NCI-H526 (cell line): ENCODE results near the gene SCN1B.
"Not testable (repeated sequence)": the region's sequence is repeated elsewhere in the genome, so short reads cannot be mapped to it uniquely, and the experiment has no call there.

Source experiments
- DNase-seq, 2 experiments: peaks; one replicate each; lab custom pipeline; 2025; lab: John Stamatoyannopoulos, UW

SCN1B gene

DNA sequence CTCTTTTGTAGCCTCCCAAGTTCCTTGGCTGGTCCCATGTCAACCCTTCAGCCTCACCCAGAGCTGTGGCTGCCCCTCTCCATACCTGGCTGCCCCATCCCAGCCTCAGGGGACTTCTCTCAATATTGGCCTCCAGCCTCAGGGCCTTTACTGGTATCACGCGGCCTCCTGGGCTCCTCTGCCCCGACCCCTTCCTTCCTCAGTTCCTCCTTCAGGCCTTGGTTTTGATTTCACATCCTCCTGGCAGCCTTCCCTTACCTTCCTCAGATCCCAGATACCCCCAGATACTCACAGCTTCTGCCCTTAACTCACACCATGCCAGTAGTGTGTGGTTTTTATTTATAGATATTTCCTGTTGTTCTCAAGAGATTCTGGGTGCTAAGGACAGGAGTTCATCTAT lies 12.8 kb upstream of the SCN1B start:
- no peak for DNase-seq

DNA sequence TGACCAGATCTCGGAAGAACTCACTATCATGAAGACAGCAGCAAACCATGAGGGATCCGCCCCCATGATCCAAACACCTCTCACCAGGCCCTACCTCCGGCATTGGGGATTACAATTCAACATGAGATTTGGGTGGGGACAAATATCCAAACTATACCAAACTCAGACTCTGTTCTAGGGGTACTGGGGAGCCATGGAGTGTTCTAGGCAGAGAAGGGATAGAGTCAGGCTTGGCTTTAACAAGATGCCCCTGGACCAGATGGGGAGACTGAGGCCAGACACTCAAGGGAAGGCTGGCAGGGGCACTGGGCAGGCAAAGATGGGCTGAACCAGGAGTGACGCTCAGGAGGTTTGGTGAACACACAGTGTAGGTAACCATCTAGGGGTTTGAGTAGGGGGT lies 11.9 kb upstream of the SCN1B start:
- no peak for DNase-seq

DNA sequence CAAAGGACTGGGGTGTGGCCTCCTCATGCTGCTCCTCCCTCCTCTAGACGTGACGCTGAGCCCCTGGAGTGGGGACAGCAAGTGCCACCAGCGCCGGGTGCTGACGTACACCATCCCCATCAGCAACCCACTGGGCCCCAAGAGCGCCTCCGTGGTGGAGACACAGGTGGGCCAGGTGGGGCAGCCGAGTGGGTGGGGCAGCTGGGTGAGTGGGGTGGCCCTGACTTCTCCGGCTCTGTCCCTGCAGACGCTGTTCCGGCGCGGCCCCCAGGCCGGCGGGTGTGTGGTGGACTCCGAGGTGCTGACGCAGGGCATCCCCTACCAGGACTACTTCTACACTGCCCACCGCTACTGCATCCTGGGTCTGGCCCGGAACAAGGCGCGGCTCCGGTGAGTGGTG lies 11.1 kb upstream of the SCN1B start:
- DNase-seq = no peak

DNA sequence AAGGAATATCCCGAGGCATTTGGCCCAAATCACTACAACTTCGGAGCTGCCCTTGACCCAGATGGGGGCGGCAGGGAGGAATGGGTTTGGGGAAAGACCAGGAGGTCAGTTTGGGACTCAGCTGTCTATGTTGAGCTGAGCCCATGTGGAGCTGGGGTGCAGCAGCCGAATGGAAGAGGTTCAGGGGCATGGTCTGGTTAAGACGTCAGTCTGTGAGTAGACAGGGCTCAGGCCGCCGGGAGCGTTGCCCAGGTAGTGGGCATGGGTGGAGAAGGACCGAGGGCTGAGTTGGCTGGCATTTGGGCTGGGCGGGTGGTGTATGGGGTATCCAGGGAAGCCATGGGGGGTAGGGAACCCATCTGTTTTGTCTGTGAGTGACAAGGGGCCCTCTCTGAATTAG lies 9.3 kb upstream of the SCN1B start:
- no peak for DNase-seq

DNA sequence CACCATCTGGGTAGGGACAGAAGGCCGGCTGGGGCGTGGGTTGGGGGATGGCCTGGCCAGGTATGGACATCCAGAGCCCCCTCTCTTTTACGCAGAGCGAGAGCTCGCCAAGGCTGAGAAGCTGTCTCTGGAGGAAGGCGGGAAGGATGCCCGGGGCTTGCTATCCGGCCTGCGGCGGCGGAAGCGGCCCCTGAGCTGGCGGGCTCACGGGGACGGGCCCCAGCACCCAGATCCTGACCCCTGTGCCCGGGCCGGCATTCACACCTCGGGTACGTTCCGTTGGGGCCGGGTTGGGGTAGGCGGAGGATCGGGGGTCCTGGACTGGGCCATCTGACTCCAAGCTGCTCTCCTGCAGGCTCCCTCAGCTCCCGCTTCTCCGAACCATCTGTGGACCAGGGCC lies 8.7 kb upstream of the SCN1B start:
- no peak for DNase-seq

DNA sequence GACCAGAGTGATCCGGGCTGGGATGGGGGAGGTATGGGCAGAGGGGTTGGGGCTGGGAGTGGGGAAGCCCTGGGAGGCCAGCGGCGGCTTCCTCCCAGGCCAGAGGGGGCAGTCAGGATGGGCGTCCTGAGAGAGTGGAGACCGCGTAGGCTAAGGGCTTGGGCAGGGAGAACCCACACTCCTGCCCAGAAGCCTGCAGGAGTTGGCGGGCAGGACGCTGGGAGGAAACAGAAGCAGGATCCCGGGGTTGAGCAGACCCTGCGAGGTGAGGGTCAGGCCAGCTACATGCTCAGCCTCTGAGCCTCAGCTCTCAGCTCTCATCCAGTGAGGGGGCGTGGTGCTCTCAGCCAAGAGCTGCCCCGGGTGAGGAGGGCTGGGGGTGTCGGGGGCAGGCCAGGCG lies 7.8 kb upstream of the SCN1B start:
- no peak for DNase-seq

DNA sequence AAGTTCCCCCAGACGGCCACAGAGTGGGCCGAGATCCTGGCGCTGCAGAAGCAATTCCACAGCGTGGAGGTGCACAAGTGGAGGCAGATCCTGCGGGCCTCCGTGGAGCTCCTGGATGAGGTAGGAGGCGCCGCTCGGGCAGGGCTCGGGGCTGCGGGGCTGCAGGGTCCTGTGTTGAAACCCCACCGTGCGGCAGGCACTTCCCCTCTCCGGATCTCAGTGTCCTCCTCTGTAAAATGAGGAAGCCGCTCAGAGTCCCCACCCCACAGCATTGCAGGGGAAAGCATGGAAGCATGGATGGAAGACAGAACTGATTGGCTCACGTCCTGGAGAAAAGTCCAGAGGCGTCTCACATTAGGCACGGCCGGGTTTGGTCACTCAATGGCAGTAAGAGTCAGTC lies 6.8 kb upstream of the SCN1B start:
- DNase-seq = no peak

DNA sequence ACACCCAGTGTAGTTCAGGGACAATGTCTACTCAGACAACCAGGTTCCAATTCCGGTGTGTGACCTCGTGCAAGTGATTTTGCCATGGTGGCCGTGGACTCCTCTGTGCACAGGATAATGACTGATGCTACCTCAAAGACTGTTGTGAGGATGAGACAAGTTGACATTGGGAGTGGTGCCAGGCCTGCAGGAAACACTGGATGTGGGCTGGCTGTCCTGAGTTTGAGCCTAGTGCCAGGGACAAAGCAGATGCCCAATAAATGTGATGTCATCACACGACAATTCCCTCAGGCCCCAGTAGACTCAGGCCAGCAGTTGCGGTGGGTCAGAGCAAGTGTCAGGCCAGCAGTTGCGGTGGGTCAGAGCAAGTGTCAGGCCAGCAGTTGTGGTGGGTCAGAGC lies 6.2 kb upstream of the SCN1B start:
- DNase-seq = no peak

DNA sequence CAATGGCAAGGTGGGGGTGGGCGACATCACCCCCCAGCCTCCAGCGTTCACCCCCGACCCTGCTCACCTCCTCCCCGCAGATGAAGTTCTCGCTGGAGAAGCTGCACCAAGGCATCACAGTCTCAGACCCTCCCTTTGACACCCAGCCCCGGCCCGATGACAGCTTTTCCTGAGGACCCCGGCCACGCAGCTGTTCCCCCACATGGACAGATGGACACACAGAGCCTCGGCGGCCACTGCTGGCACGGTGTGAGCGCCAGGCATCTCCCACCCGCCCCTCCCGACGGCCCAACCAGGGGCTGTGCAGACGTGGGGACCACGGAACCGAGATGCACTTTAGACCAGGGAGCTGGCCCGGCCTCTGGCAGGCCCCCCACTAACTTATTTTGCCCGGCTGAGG lies 4.3 kb upstream of the SCN1B start:
- DNase-seq = no peak

DNA sequence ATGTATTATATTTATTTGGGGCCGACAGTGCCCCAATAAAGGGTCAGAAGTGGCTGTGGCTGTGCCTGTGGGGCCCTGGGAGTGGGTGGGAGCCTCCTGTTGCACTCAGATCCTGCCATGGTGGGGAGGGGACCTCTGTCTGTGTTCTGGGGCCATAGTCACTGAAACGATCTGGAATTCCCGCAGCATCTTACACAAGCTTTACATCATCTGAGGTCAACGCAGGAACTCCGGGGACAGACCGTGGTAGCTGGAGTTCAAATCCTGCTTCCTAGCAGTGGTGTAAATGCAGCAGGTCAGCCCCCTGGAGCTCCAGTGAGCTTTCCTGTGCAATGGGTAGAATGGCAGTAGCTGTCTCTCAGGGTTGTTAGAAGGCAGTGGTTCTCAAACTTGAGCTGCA lies 3.9 kb upstream of the SCN1B start:
- no peak for DNase-seq

DNA sequence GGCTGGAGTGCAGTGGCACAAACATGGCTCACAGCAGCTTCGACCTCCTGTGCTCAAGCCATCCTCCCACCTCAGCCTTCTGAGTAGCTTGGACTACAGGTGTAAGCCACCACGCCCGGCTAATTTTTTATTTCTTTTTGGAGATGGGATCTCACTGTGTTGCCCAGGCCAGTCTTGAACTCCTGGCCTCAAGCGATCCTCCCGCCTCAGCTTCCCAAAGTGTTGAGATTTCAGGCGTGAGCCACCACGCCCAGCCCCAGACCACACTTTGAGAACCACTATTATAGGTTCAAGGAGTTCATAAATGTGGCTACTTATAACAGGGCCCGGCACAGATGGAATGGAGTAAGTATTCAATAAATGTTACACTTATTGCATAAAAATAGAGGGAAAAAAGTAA lies 3.3 kb upstream of the SCN1B start:
- DNase-seq = no peak

DNA sequence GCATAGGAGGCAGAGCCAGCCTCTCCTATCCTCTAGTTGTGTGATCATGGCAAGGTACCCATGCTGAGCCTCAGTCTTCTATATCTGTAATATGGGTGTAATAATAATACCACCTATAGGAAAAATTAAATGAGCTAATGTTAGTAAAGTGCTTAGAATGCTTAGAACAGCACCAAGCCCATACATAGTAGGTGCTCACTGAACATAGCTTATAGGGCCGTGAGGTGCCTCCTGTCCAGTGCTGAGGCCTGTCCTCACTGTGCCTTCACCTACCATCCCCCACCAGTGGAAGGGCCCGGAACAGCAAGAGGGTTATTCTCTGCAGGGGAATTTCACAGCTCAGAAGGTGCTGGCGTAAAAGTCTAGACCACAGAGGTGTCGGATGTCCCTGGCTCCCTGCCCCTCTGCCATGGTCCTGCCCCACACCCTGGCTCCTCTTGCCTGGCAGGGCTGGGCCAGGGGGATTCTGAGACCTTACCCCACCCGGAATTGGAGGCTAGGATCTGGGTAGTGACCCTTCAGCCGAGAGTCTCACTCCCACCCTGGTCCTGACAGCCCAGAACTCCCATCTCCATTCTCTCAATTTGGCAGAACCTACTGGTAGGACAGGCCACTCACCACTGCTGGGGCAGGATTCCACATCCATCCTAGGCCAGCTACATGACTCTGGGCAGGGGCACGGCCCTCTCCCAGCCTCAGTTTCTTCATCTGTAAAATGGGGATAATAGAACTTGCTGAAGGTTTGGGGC lies 2.2 kb upstream of the SCN1B start:
- peak in 1 of 2 experiments; percentile 25 for DNase-seq

DNA sequence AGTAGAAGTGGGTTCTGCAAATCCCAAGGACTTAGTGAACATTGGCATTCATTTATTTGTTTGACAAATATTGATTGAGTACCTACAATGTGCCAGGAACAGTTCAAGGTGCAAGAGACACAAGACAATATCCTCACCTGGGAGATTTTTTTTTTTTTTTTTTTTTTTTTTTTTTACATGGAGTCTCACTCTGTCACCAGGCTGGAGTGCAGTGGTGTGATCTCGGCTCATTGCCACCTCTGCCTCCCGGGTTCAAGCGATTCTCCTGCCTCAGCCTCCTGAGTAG lies 1.7 kb upstream of the SCN1B start:
- DNase-seq = not testable (repeated sequence)

DNA sequence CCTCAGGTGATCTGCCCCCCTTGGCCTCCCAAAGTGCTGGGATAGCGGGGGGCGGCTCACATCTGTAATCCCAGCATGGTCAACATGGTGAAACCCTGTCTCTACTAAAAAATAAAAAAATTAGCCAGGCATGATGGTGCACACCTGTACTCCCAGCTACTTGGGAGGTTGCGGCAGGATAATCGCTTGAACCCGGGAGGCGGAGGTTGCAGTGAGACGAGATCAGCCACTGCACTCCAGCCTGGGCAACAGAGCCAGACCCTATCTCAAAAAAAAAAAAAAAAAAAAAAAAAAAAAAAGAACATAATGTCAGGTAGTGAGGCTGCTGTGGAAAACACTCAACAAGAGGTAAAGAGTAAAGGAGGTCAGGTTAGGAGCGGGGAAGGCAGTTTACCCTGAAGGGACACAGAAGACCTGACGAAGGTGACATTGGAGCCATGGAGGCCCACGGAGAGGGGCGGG lies 964 bp upstream of the SCN1B start:
- peak in 1 of 2 experiments; percentile 31 for DNase-seq

DNA sequence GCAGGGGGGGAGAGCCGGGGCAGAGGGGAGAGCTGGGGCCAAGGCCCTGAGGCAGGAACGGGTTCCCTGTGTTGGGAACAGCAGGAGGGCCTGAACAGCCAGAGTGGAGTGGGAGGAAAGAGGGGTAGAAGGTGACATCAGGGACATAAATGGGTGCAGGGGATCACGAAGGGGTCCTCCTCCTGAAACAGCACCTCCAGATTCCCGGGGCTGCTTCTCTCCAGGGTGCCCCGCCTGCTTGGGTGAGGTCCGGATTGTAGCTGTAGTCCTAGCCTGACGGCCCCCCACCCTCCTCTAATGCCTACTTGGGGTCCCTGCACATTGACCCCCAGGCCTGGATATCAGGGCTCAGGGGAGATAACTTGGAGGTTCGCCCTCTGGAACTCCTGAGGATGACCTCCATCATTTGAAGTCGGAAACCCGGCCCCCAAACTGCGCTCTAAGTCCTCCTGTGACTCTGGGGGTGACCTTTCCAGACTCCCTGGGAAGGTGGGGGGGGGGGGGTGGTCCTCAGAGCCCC lies 473 bp upstream of the SCN1B start:
- DNase-seq = no peak

DNA sequence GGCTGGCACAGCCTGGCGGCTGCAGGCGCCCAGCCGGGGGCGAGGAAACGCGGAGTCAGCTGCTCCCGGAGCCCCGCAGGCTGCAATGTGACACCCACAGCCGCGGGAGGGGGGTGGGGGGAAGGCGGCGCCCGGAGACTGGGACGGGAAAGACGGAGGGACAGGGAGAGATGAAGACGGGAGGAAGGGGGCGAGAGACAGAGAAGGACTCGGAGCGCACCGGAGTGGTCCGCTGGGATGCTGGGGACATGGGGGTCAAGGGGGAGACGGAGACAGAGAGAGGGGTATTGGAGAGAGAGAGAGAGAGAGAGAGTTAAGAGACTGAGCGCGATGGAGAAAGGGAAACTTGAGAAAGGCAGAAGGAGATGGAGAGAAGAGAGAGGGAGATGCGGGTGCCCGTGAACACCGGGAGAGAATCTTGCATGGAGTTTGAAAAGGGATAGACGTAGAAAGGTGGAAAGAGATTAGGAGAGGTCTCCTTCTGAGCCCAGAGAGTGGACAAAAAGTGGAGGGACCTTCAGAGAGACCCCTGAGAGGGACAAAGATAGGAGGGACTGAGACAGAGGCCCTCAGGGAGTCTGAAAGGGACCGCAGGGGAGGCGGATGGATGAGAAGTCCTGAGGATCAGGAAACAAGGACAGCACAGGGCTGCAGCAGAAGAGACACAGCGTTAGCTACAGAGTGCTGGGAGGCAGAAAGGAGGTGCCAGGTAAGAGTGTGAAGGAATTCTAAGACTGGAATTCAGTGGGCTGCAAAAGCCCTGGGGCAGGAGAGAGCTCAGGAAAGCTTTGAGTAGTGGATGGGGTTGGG lies 1.0 kb downstream of the SCN1B start:
- DNase-seq = peak in 1 of 2 experiments; percentile 64

DNA sequence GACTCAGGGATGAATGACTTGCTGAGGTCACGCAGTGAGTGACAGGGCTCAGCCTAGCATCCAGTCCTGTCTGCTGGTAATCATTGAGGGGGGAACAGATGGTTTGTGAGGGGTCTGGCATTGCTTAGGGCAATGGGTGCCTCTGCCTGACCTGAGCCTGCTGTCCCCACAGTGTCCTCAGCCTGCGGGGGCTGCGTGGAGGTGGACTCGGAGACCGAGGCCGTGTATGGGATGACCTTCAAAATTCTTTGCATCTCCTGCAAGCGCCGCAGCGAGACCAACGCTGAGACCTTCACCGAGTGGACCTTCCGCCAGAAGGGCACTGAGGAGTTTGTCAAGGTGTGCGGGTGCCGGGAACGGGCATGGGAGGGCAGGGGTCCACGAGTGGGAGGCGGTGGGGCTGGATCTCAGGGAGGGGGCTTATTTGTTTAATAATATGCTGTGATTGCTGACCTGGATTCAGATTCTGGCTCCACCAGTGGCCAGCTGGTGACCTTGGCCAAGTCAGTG lies 2.1 kb downstream of the SCN1B start:
- DNase-seq = no peak

DNA sequence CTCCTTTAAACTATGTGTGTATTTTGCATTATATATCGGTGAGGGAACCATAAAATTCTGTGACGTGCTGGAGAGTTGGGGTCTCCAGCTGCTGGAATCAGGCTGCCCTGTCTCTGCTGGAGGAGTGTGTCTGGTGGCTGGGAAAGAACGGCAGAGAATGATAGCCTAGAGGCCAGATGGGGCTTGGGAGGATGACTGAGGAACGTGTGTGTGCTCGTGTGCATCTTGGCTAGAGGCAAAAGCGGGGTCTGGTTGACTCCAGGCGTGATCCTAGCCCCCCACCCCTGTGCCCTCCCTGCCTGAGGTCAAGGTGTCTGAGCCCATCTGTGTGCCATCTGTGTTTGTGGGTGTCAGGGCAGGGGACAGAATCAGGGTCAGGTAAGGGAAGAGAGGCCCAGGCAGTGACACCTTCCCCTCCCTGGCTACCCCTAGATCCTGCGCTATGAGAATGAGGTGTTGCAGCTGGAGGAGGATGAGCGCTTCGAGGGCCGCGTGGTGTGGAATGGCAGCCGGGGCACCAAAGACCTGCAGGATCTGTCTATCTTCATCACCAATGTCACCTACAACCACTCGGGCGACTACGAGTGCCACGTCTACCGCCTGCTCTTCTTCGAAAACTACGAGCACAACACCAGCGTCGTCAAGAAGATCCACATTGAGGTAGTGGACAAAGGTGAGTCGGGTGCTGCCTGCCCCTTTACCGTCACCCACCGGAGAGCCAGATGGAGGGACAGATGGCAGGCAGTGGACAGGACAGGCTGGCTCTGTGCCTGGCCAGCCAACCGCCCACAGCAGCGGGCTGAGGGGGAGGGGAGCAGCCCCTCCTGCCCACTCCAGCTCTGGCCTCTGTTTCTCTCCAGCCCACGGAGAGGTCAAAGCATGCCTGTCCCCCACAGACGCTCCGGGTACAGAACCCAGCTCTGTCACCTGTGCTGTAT lies 3.1 kb downstream of the SCN1B start:
- DNase-seq = no peak

DNA sequence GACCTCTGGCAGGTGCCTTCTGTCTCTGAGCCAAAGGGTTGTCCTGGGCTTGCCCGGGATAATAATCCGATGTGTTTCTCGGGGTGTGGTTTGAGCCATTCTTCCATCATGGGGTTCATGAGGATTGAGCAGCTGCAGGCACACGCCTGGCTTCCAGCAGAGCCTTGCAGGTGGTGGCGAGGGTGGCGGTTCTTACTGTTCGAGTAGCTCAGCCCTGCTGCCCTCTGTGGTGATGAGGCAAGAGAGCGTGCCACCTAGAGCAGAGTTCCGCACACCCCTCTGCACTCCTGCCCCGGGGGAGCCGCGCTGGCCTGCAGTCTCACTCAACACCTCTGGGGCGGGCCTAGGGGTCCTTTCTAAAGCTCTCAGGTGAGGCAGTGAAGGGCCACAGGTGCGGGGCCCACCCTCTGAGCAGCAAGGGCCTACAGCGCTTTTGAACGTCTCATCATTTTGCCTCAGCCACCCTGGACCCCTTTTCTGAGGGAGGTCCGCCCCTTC lies 3.8 kb downstream of the SCN1B start:
- no peak for DNase-seq

DNA sequence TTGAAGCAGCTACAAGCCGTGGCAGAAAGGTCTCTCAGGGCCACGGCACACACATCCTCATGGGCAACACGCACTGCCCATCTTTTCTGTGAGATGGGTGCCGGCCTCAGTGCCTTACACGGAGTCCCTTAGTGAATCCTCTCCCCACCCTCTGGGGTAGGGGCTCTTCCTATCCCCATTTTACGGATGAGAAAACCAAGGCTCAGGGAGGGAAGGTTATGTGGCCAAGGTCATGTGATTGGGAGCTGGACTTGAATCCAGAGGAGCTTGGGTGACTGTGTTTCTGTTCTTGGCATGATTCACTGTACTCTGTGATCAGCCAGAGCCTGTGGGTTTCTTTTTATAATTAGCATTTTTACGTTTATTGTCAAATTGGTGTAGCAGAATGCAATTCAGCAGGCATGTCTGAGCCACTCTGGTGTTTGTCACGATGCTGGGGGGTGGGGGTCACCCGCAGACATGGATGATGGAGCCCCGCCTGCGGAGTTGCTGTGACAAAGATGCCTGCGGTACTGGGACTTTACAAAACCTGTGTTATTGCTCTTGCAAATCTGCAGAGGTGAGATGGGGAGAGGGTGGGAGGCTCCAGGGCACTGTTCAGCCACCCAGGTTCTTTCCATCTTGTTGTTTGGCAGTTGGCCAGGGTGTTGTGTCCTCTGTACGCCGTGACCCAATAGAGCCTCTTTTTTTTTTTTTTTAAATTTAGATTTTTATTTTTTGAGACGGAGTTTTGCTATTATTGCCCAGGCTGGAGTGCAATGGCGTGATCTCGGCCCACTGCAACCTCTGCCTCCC lies 4.5 kb downstream of the SCN1B start:
- DNase-seq = no peak
